ENCODE measurements around the gene LRP2.

The LRP2 gene

GRCh38 chr2:169091256-169091655 lies 271.1 kb downstream of the LRP2 start:
- no peak for DNase-seq (ENCODE audit: low spot score)

- DNase-seq (ENCODE audit: low spot score), result no peak
These were observed 272.1 kb downstream of the LRP2 start for GRCh38 chr2:169090133-169090820.

GRCh38 chr2:169089182-169089581 lies 273.2 kb downstream of the LRP2 start:
- no peak for DNase-seq (ENCODE audit: low spot score)

- DNase-seq (ENCODE audit: low spot score), result no peak
These were observed 274.5 kb downstream of the LRP2 start for GRCh38 chr2:169087757-169088379.

GRCh38 chr2:169086893-169087467 lies 275.4 kb downstream of the LRP2 start:
- DNase-seq (ENCODE audit: low spot score), result no peak

GRCh38 chr2:169082995-169083394 lies 279.3 kb downstream of the LRP2 start:
- DNase-seq (ENCODE audit: low spot score), result no peak

- no peak for DNase-seq (ENCODE audit: low spot score)
These were observed 280.8 kb downstream of the LRP2 start for GRCh38 chr2:169081551-169081950.

GRCh38 chr2:169080250-169081069 lies 281.9 kb downstream of the LRP2 start:
- DNase-seq (ENCODE audit: low spot score), result no peak

- DNase-seq (ENCODE audit: low spot score), result no peak
These were observed 284.6 kb downstream of the LRP2 start for GRCh38 chr2:169077674-169078240.

Data from kidney capillary endothelial cell (primary cell).